Smooth muscle cell (in vitro differentiated cells): Measurements from ENCODE around the gene CYP11A1. TPM values are rescaled to one million over a fixed set of nuclear protein-coding genes. Genes with fewer than 3 reads are reported as not detected.
"Not testable (repeated sequence)": the region's sequence is repeated elsewhere in the genome, so short reads cannot be mapped to it uniquely, and the experiment has no call there.

Experiments used
- DNase-seq: peaks from one replicate; lab custom pipeline; 2025; ENCODE audit not compliant: unreplicated experiment; lab: John Stamatoyannopoulos, UW
- H2AFZ ChIP-seq: fragments of 200-600 bp; sonication (generic); 2 replicates; pipeline ENCODE4 v1.6.0; 2016; ENCODE audit warnings: antibody characterized with exemption, low read depth, mild to moderate bottlenecking
- H3F3A ChIP-seq: fragments of 200-600 bp; sonication (generic); 2 replicates; pipeline ENCODE4 v1.6.0; 2017; ENCODE audit warnings: antibody characterized with exemption, low read depth
- H3K27ac ChIP-seq: fragments of 200-600 bp; sonication (generic); 2 replicates; pipeline ENCODE4 v1.5.1; 2016; ENCODE audit warnings: low read depth, mild to moderate bottlenecking
- H3K27me3 ChIP-seq: fragments of 200-600 bp; sonication (generic); 2 replicates; pipeline ENCODE4 v1.6.1; 2016; ENCODE audit warnings: low read depth, mild to moderate bottlenecking
- H3K36me3 ChIP-seq: fragments of 200-600 bp; sonication (generic); 2 replicates; pipeline ENCODE4 v1.5.1; 2016; ENCODE audit warnings: low read depth
- H3K4me1 ChIP-seq: fragments of 200-600 bp; sonication (generic); 2 replicates; pipeline ENCODE4 v1.5.1; 2016; ENCODE audit warnings: low read depth
- H3K4me2 ChIP-seq: fragments of 200-600 bp; sonication (generic); 2 replicates; pipeline ENCODE4 v1.6.0; 2016; ENCODE audit warnings: mild to moderate bottlenecking
- H3K4me3 ChIP-seq: fragments of 200-600 bp; sonication (generic); 2 replicates; pipeline ENCODE4 v1.5.1; 2016; ENCODE audit warnings: mild to moderate bottlenecking
- H3K79me2 ChIP-seq: fragments of 200-600 bp; sonication (generic); 2 replicates; pipeline ENCODE4 v1.6.0; 2016; ENCODE audit warnings: low read depth, mild to moderate bottlenecking
- H3K9ac ChIP-seq: fragments of 200-600 bp; sonication (generic); 2 replicates; pipeline ENCODE4 v1.6.0; 2016; ENCODE audit warnings: low read depth
- H3K9me3 ChIP-seq: fragments of 200-600 bp; sonication (generic); replicated peaks from 2 replicates; pipeline ENCODE4 v1.5.1; 2016; ENCODE audit warnings: low read depth
- H4K20me1 ChIP-seq: fragments of 200-600 bp; sonication (generic); 2 replicates; pipeline ENCODE4 v1.6.0; 2016; ENCODE audit warnings: low read depth
- CTCF ChIP-seq: fragments of 200-600 bp; sonication (generic); IDR thresholded peaks from 2 replicates; pipeline ENCODE4 v1.5.1; 2017; ENCODE audit warnings: borderline replicate concordance, mild to moderate bottlenecking, antibody characterized with exemption; ENCODE audit not compliant: insufficient read depth, poor library complexity, severe bottlenecking
- WGBS: methylation state at CpG from one replicate; pipeline ENCODE4 v1.1.7; 2016; ENCODE audit warnings: low lambda C conversion rate; 5-methylcytosine and 5-hydroxymethylcytosine counted together
- polyA plus RNA-seq: library from polyadenylated mRNA; unstranded; fragments of >200 nt; fragmentation: Nextera tagmentation; extraction: Ambion mirVana; gene quantifications from 2 replicates; pipeline ENCODE4 v1.2.1, GENCODE V29; 2016
- total RNA-seq: library from RNA; depleted of rRNA; stranded (reverse); fragments of >200 nt; gene quantifications from 2 replicates; pipeline ENCODE4 v1.2.3, GENCODE V29; 2014

CYP11A1 gene
- total and polyA plus RNA-seq, 2 experiments from 2014 or later = 3.5 to 6.6 TPM

GRCh38 chr15:74365598-74366445 lies 1.6 kb downstream of the CYP11A1 start:
- no peaks in the 10 kb centered on the region for H3K27me3 ChIP-seq
- H3K9me3 ChIP-seq = no peaks in the 10 kb centered on the region
- peak overlapping the region; percentile 64 for H3K9ac ChIP-seq
- peak overlapping the region; percentile 97 for H3K4me2 ChIP-seq
- no peak for TF ChIP-seq CTCF
- no peaks in the 10 kb centered on the region for H3F3A ChIP-seq
- H3K4me1 ChIP-seq = peaks cover 7% of the 10 kb centered on the region
- H2AFZ ChIP-seq = peak overlapping the region; percentile 100
- no peaks in the 10 kb centered on the region for H4K20me1 ChIP-seq
- peak; percentile 32 for DNase-seq
- H3K79me2 ChIP-seq = no peaks in the 10 kb centered on the region
- WGBS = 9% methylated on average over 71 of the region's 75 CpGs
- no peaks in the 10 kb centered on the region for H3K36me3 ChIP-seq
- H3K27ac ChIP-seq = peak overlapping the region; percentile 41
- H3K4me3 ChIP-seq = peak overlapping the region; percentile 63

GRCh38 chr15:74364936-74365597 lies 2.4 kb downstream of the CYP11A1 start:
- Histone ChIP-seq H3K27me3 (no peaks in the 10 kb centered on the region), H3K9me3 (no peaks in the 10 kb centered on the region), H3K4me2 (peak overlapping the region; percentile 97), H4K20me1 (no peaks in the 10 kb centered on the region), H3K27ac (peak overlapping the region; percentile 41), H2AFZ (peak overlapping the region; percentile 100), H3K4me1 (peaks cover 7% of the 10 kb centered on the region), H3K9ac (peak overlapping the region; percentile 64), H3K4me3 (peak overlapping the region; percentile 63), H3F3A (no peaks in the 10 kb centered on the region), H3K79me2 (no peaks in the 10 kb centered on the region), H3K36me3 (no peaks in the 10 kb centered on the region)
- no peak for TF ChIP-seq CTCF
- no peak for DNase-seq
- 47% methylated on average over 12 of the region's 12 CpGs for WGBS

GRCh38 chr15:74362482-74362881 lies 5.0 kb downstream of the CYP11A1 start:
- Histone ChIP-seq H3K27ac (no peak overlapping the region), H3K4me2 (no peak overlapping the region), H3F3A (no peaks in the 10 kb centered on the region), H2AFZ (no peak overlapping the region), H3K4me3 (no peak overlapping the region), H3K9me3 (no peaks in the 10 kb centered on the region), H3K79me2 (no peaks in the 10 kb centered on the region), H3K4me1 (peaks cover 14% of the 10 kb centered on the region), H4K20me1 (no peaks in the 10 kb centered on the region), H3K9ac (no peak overlapping the region), H3K36me3 (no peaks in the 10 kb centered on the region), H3K27me3 (no peaks in the 10 kb centered on the region)
- WGBS = 96% methylated on average over 1 of the region's 1 CpG
- DNase-seq = no peak
- TF ChIP-seq CTCF = no peak

GRCh38 chr15:74360855-74361254 lies 6.6 kb downstream of the CYP11A1 start:
- not testable (repeated sequence) for H3K9ac ChIP-seq, H3K79me2 ChIP-seq, H2AFZ ChIP-seq, H3K4me3 ChIP-seq, H3K4me2 ChIP-seq, H4K20me1 ChIP-seq, DNase-seq, H3K9me3 ChIP-seq, H3K36me3 ChIP-seq, H3F3A ChIP-seq, H3K27me3 ChIP-seq, H3K27ac ChIP-seq
- WGBS = 94% methylated on average over 1 of the region's 1 CpG
- peaks cover 14% of the 10 kb centered on the region for H3K4me1 ChIP-seq

- not testable (repeated sequence) for H3F3A ChIP-seq, H3K9ac ChIP-seq, H3K9me3 ChIP-seq, H3K27me3 ChIP-seq, H2AFZ ChIP-seq, H3K4me2 ChIP-seq, H3K79me2 ChIP-seq, H3K4me3 ChIP-seq, H3K27ac ChIP-seq, H3K36me3 ChIP-seq, H4K20me1 ChIP-seq, H3K4me1 ChIP-seq, DNase-seq
- 46% methylated on average over 6 of the region's 6 CpGs for WGBS
Observed at GRCh38 chr15:74359376-74359775, 8.1 kb downstream of the CYP11A1 start.

GRCh38 chr15:74357514-74357913 lies 9.9 kb downstream of the CYP11A1 start:
- H4K20me1 ChIP-seq, H3K27me3 ChIP-seq, H3K9me3 ChIP-seq, H3K4me3 ChIP-seq, H3F3A ChIP-seq, H3K4me2 ChIP-seq, H3K27ac ChIP-seq, H3K9ac ChIP-seq, H3K36me3 ChIP-seq, H3K4me1 ChIP-seq, DNase-seq, H2AFZ ChIP-seq, H3K79me2 ChIP-seq: not testable (repeated sequence)
- WGBS = 90% methylated on average over 7 of the region's 7 CpGs
